Esophagus (tissue), 2 donors: ENCODE measurements around the gene ABCC5. TPM values are rescaled to one million over a fixed set of nuclear protein-coding genes. Genes with fewer than 3 reads are reported as not detected.

ENCODE experiments used
- H3K27ac ChIP-seq, 2 donors: one replicate each; pipeline ENCODE4 v1.5.1; 2013; ENCODE audit warnings: low read depth in 2 of 2, mild to moderate bottlenecking in 2 of 2, inconsistent platforms in 1 of 2, low read length in 1 of 2, moderate library complexity in 1 of 2
- H3K27me3 ChIP-seq, 2 donors: one replicate each; pipeline ENCODE4 v1.6.1; 2013; ENCODE audit warnings: low read length in 2 of 2, control low read depth in 1 of 2, mild to moderate bottlenecking in 1 of 2; ENCODE audit not compliant: insufficient read depth in 2 of 2, control insufficient read depth in 1 of 2
- H3K36me3 ChIP-seq, 2 donors: one replicate each; pipeline ENCODE4 v1.6.1; 2013; ENCODE audit warnings: low read length in 1 of 2; ENCODE audit not compliant: control insufficient read depth in 2 of 2, insufficient read depth in 2 of 2
- H3K4me1 ChIP-seq, 2 donors: one replicate each; pipeline ENCODE4 v1.6.1; 2013; ENCODE audit warnings: low read length in 1 of 2; ENCODE audit not compliant: control insufficient read depth in 2 of 2, insufficient read depth in 2 of 2
- H3K4me3 ChIP-seq, 2 donors: one replicate each; pipeline ENCODE4 v1.5.1; 2013; ENCODE audit warnings: low read length in 2 of 2, mild to moderate bottlenecking in 2 of 2, low read depth in 1 of 2, moderate library complexity in 1 of 2
- H3K9me3 ChIP-seq, 2 donors: one replicate each; pipeline ENCODE4 v1.6.1; 2013; ENCODE audit warnings: mild to moderate bottlenecking in 2 of 2, low read depth in 1 of 2, low read length in 1 of 2, moderate library complexity in 1 of 2; ENCODE audit not compliant: control insufficient read depth in 2 of 2, insufficient read depth in 1 of 2
- WGBS, 2 donors: extraction: QIAGEN DNeasy Blood & Tissue Kit; methylation state at CpG; one replicate each; pipeline ENCODE4 v1.1.7; 2013; 5-methylcytosine and 5-hydroxymethylcytosine counted together
- polyA plus RNA-seq, 2 donors: library from polyadenylated mRNA; stranded (reverse); fragments of 200-250 nt; gene quantifications; one replicate each; pipeline ENCODE4 v1.2.3, GENCODE V29; 2013
- donor health status: healthy with polysubstance abuse.
- donor health status: Bipolar disorder and iron deficiency.

Gene ABCC5
- polyA plus RNA-seq, 2 donors = 19.2 to 56.0 TPM

DNA sequence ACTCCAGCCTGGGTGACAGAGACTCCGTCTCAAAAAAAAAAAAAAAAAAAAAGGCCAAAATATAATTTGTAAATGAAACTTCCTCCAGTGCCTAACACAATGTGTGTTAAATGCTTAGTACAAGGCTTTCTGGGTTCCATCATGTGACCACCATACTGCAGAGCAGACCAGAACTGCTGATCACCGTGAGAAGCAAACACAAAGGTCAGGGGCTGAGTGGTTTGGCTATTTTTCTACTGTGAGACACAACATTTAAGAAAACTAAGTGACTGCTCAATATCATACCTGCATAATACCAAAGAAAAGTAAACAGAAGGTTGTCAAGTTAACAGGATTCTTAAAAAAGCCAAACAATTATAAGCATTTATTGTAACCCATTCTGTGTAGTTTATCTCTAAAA is 13.2 kb downstream of the ABCC5 start:
- no peaks in the 10 kb centered on the region for H3K27me3 ChIP-seq
- H3K27ac ChIP-seq = peak overlapping the region; percentile 43 to 77
- WGBS, 2 donors = 89 to 90% methylated on average over 2 of the region's 2 CpGs
- H3K9me3 ChIP-seq = no peaks in the 10 kb centered on the region
- H3K36me3 ChIP-seq = peaks cover 0 to 2% of the 10 kb centered on the region in 2 donors
- no peak overlapping the region for H3K4me3 ChIP-seq
- H3K4me1 ChIP-seq = peaks cover 3 to 6% of the 10 kb centered on the region in 2 donors

DNA sequence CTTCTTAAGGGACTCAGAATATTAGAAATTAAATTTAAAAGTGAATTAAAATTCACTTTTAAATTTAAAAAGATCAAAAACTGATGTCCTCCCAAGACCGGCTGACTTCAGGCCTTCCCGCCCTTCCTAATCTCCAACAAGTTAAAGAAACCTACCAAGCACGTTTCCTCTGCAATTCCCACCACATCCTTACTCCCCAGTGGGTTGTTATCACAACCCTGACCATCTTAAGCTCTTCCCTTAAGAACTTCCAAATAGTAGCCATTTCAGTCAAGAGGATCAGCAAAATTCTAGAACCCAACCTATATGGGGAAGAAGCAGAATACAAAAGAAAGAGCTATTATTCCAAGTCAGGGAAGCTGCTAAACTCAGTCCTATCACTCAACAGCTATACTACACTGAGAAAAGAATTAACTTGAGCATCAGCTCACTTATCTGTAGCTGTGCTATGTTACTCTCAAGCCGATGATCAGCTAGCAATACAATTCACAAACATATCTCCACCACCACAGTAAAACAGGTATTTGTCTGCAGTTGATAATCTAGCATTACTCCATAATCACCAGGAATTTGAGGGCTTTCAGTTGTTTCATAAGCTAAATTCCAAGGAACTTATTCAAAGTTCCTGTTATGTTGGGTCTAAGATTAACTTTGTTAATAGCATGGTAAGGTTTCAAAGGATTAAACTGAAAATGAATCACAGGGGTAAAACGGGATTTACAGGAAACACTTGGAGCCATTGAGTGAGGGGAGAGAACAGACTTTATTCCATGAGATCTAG is 14.3 kb downstream of the ABCC5 start:
- Histone ChIP-seq H3K9me3 (no peaks in the 10 kb centered on the region), H3K36me3 (peaks cover 0 to 2% of the 10 kb centered on the region in 2 donors), H3K27me3 (no peaks in the 10 kb centered on the region), H3K4me1 (peaks cover 3 to 6% of the 10 kb centered on the region in 2 donors), H3K4me3 (no peak overlapping the region), H3K27ac (peak overlapping the region; percentile 47 to 69)
- WGBS, 2 donors = 67 to 72% methylated on average over 5 of the region's 5 CpGs

DNA sequence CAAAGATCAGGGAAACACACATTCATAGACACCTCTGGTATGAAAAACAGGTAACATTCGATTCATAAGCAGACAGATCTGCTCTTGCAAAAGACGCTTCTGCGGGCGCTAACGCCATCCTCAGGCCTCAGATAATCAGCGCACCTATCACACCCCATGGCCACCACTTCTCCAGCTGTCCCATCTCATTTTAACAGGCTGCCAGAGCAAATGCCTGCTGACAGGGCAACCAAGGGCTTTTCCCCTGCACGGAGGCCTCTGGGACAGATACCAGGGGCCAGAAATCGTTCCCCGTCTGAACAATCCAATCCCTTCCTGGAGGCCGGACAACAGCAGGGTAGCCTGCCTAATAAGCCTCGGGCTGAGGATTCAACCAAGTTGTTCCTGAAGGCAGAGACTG is 15.2 kb downstream of the ABCC5 start:
- WGBS, 2 donors = 66 to 80% methylated on average over 11 of the region's 11 CpGs
- Histone ChIP-seq H3K27ac (peak overlapping the region; percentile 69 to 73), H3K27me3 (no peaks in the 10 kb centered on the region), H3K36me3 (peaks cover 0 to 2% of the 10 kb centered on the region in 2 donors), H3K9me3 (no peaks in the 10 kb centered on the region), H3K4me3 (no peak overlapping the region), H3K4me1 (peaks cover 3 to 6% of the 10 kb centered on the region in 2 donors)

DNA sequence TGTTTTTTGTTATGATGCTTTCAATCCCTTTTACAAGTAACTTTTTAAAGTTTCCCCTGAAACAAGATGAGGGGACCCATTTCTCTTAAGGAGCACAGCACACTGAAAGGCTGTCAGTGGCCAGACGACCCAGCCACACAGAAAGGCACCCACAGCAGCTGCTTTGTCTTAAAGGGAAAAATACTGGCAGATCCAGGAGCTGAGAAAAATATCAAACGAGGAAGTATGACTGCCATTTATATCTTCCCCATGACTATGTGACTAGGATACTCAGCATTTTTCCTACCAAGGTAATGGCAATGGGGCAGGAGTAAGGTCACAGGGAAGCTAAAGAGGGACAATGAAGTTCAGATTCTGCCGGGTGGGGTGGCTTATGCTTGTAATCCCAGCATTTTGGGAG is 15.9 kb downstream of the ABCC5 start:
- peaks cover 0 to 2% of the 10 kb centered on the region in 2 donors for H3K36me3 ChIP-seq
- H3K27me3 ChIP-seq = no peaks in the 10 kb centered on the region
- no peak overlapping the region for H3K4me3 ChIP-seq
- peaks cover 3 to 6% of the 10 kb centered on the region in 2 donors for H3K4me1 ChIP-seq
- 71 to 75% methylated on average over 3 of the region's 3 CpGs for WGBS, 2 donors
- H3K27ac ChIP-seq = peak overlapping the region; percentile 8 to 62
- H3K9me3 ChIP-seq = no peaks in the 10 kb centered on the region

DNA sequence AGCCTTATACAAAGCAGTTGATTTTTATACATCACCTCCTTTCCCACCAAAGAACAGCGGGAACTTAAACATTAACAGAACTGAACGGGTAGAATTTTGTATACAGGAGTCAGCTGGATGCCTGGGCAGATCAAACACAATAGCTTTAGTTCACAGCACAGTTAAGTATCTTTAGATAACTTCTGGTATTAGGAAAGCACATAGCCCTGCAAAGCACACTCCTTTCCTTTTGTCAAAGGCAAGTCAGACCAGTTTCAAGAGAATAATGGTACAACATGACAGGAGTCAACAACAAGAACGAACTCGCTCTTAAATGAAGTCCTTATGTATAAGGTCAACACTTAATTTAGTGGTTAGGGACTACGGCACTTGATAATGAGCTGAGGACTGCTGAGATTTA is 26.3 kb downstream of the ABCC5 start:
- WGBS, 2 donors = 51 to 61% methylated on average over 5 of the region's 5 CpGs
- peak overlapping the region in 1 of 2 donors; percentile 80 for H3K27ac ChIP-seq
- no peaks in the 10 kb centered on the region for H3K27me3 ChIP-seq

GRCh38 chr3:183988216-183988790 is 29.4 kb downstream of the ABCC5 start:
- Histone ChIP-seq H3K4me1 (peaks cover 0 to 2% of the 10 kb centered on the region in 2 donors), H3K9me3 (no peaks in the 10 kb centered on the region), H3K27me3 (no peaks in the 10 kb centered on the region), H3K36me3 (peaks cover 7 to 20% of the 10 kb centered on the region in 2 donors), H3K27ac (no peak overlapping the region), H3K4me3 (no peak overlapping the region)
- 88% methylated on average over 16 of the region's 16 CpGs for WGBS, 2 donors

More for the DNA sequence above, 26.3 kb downstream of the ABCC5 start:
- Histone ChIP-seq H3K4me1 (peaks cover 0 to 2% of the 10 kb centered on the region in 2 donors), H3K9me3 (no peaks in the 10 kb centered on the region), H3K36me3 (peaks cover 2 to 14% of the 10 kb centered on the region in 2 donors), H3K4me3 (no peak overlapping the region)

DNA sequence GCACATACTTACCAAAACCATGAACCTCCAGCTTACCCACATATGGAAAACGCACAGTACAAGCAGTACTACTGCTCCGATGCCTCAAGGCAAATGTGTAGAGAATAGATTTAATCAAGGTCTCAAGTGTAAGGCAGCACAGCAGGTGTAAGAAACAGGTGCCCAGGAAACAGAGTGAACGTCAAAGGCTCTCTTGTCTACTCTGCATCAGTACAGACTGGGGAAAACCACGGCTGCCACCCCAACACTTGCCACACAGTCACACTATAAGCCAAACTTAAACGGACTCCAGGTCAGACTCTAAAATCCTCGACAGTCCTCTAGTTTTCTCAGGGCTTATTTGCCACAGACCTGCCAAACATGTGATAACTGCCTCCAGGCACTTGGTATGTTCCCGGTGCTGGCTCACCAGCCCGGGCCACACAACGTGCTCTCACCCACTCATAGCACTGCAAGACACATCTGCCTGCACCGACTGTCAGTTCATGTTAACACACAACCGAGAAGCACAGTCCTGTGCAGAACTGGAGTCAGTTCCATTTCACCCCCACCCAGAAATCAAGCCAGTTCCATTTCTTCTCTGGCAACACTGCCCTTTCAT is 30.6 kb downstream of the ABCC5 start:
- Histone ChIP-seq H3K9me3 (no peaks in the 10 kb centered on the region), H3K4me1 (peaks cover 0 to 2% of the 10 kb centered on the region in 2 donors), H3K27me3 (no peaks in the 10 kb centered on the region), H3K36me3 (peaks cover 14 to 28% of the 10 kb centered on the region in 2 donors), H3K4me3 (no peak overlapping the region), H3K27ac (no peak overlapping the region)
- 58 to 59% methylated on average over 11 of the region's 11 CpGs for WGBS, 2 donors

DNA sequence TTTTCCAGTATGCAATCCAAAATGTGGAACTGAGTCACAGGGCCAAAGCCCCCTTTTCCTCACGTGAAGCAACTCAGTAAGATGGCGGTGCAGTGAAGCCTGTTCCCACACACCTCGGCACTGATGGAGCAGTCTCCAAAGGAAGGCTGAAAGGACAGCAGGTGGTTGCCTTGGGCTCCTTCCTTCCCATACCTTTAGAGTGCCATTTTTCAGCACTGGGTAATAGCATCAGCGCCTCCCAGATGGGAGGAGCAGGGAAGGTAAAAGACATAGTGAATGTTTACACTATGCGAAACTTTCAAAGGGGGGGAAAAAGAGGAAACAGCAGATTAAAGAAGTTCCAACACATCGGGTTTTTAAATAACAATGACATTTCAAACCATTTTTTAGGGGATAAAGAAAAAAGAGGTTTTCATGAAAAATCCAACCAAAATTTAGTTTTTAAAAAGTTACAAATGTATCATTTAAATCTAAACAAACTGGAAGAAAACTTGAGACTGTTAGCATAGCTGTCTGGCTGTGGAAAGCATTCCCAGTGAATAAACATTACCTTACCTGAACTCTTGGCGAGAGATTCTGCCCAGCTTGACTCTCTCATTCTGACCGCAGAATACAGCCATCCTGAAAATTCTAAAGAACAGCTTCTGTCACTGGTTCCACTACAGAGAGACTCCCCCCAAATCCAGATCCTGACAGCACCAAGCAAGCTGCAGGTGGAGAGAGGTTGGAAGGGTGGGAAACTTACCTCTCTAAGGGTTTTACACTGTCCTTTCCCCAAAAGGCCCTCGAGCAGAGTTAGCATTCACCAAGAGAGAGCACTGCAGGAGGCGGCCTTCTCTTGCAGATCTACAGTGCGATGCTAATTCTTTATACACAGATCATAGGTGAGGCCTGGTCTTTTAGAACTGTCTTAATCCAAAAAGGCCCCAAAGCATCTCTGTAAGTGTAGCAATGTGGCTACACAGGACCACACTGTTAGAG is 32.6 kb downstream of the ABCC5 start:
- WGBS, 2 donors = 75 to 82% methylated on average over 11 of the region's 11 CpGs
- no peaks in the 10 kb centered on the region for H3K9me3 ChIP-seq
- H3K27ac ChIP-seq = no peak overlapping the region
- H3K27me3 ChIP-seq = no peaks in the 10 kb centered on the region
- H3K4me1 ChIP-seq = peaks cover 0 to 2% of the 10 kb centered on the region in 2 donors
- H3K36me3 ChIP-seq = peaks cover 14 to 32% of the 10 kb centered on the region in 2 donors
- H3K4me3 ChIP-seq = no peak overlapping the region
